Testis (tissue), 3 donors: ENCODE measurements around the gene USP50. TPM values are rescaled to one million over a fixed set of nuclear protein-coding genes. Genes with fewer than 3 reads are reported as not detected.

ENCODE experiments used
- DNase-seq: peaks from one replicate; pipeline ENCODE4 v3.0.0-alpha.2; 2019
- H3K27ac ChIP-seq, 2 donors: fragments of 200-600 bp; sonication (generic); one replicate each; pipeline ENCODE4 v1.5.1; 2019
- H3K27me3 ChIP-seq: fragments of 200-600 bp; sonication (generic); one replicate; pipeline ENCODE4 v1.5.1; 2019
- H3K36me3 ChIP-seq: fragments of 200-600 bp; sonication (generic); one replicate; pipeline ENCODE4 v1.5.1; 2017; ENCODE audit warnings: low read depth; ENCODE audit errors: missing control alignments
- H3K4me1 ChIP-seq: fragments of 200-600 bp; sonication (generic); one replicate; pipeline ENCODE4 v1.5.1; 2019
- H3K4me3 ChIP-seq, 2 donors: fragments of 200-600 bp; sonication (generic); one replicate each; pipeline ENCODE4 v1.5.1; 2017 to 2019
- H3K9me3 ChIP-seq: fragments of 200-600 bp; sonication (generic); one replicate; pipeline ENCODE4 v1.5.1; 2017
- POLR2A ChIP-seq: fragments of 450-650 bp; IDR thresholded peaks from one replicate; pipeline ENCODE4 v1.6.1; 2017; ENCODE audit warnings: antibody characterized with exemption, mild to moderate bottlenecking, moderate library complexity
- WGBS, 2 donors: methylation state at CpG; one replicate each; pipeline ENCODE4 v1.1.5; 2018; 5-methylcytosine and 5-hydroxymethylcytosine counted together
- intact Hi-C: fragments of 100-400 bp; cut with DNase I; formaldehyde crosslinking; loops from one replicate; pipeline ENCODE4 v1.15.1; 2023; ENCODE audit warnings: low total_unique reads
- polyA plus RNA-seq: library from polyadenylated mRNA; stranded (reverse); fragments of 350-450 nt; fragmentation: Illumina TruSeq; extraction: RNeasy Lipid Tissue Mini Kit (QIAGEN cat#74804); gene quantifications from one replicate; pipeline ENCODE4 v1.2.3, GENCODE V29; 2014; ENCODE audit warnings: low read depth, low replicate concordance; ENCODE audit not compliant: insufficient read depth
- small RNA-seq, 2 donors: library from RNA; depleted of rRNA; stranded (forward); fragments of <200 nt; gene quantifications; one replicate each; pipeline ENCODE3, GENCODE V24; 2016
- total RNA-seq, 2 donors: library from RNA; depleted of rRNA; stranded (reverse); fragments of >200 nt; gene quantifications; one replicate each; pipeline ENCODE4 v1.2.3, GENCODE V29; 2016
- TF ChIP-seq, protein P1 (sequence below), 3 experiments: fragments of 450-650 bp in 2 of 3; fragments of 200-600 bp in 1 of 3; sonication (generic) in 1 of 3; IDR thresholded peaks; one replicate each; pipeline ENCODE4 v1.5.1; 2016 to 2019; ENCODE audit warnings: antibody characterized with exemption in 3 of 3, mild to moderate bottlenecking in 2 of 3, moderate library complexity in 1 of 3

USP50 gene
- total and polyA plus RNA-seq, 3 donors from 2014 or later = 8.7 to 30.4 (median 18.8) TPM

- Histone ChIP-seq H3K4me3 (no peak overlapping the region), H3K4me1 (peaks cover 2% of the 10 kb centered on the region), H3K9me3 (no peaks in the 10 kb centered on the region), H3K27ac (no peak overlapping the region), H3K36me3 (no peaks in the 10 kb centered on the region), H3K27me3 (no peaks in the 10 kb centered on the region)
- TF ChIP-seq POLR2A = no peak
- 84 to 86% methylated on average over 7 of the region's 7 CpGs for WGBS, 2 donors
- no peak for DNase-seq
- intact Hi-C loops = no loop called here
Measured at GRCh38 chr15:50458348-50459112, 87.9 kb downstream of the USP50 start.

DNA sequence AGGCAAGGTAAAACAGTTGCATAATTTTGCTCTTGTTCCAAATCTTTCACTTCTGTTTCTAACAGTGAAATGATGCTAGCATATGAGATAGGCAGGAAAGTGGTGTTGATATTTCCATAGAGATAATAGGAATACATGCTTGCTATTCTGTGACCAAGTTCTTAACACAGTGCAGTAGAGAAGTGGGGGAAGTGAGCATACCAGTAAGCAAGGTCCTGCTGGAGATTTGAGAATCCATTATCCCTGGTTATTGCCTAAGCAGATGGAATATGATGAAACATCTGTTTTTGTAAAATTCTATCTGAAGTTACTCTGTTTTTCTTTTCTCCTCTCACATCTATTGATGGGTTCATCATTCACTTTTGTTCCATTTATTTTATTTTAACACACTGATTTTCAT, 93.5 kb downstream of the USP50 start:
- H3K27me3 ChIP-seq = no peaks in the 10 kb centered on the region
- no peak overlapping the region for H3K27ac ChIP-seq
- no peak overlapping the region for H3K4me3 ChIP-seq
- no peaks in the 10 kb centered on the region for H3K36me3 ChIP-seq
- H3K4me1 ChIP-seq = no peaks in the 10 kb centered on the region
- TF ChIP-seq, protein P1, sequence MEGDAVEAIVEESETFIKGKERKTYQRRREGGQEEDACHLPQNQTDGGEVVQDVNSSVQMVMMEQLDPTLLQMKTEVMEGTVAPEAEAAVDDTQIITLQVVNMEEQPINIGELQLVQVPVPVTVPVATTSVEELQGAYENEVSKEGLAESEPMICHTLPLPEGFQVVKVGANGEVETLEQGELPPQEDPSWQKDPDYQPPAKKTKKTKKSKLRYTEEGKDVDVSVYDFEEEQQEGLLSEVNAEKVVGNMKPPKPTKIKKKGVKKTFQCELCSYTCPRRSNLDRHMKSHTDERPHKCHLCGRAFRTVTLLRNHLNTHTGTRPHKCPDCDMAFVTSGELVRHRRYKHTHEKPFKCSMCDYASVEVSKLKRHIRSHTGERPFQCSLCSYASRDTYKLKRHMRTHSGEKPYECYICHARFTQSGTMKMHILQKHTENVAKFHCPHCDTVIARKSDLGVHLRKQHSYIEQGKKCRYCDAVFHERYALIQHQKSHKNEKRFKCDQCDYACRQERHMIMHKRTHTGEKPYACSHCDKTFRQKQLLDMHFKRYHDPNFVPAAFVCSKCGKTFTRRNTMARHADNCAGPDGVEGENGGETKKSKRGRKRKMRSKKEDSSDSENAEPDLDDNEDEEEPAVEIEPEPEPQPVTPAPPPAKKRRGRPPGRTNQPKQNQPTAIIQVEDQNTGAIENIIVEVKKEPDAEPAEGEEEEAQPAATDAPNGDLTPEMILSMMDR (IDR thresholded peaks at IDR 0.05) = no peak
- TF ChIP-seq POLR2A = no peak
- no peaks in the 10 kb centered on the region for H3K9me3 ChIP-seq
- intact Hi-C loops = no loop called here
- no peak for DNase-seq

Small RNA genes within 50 kb of the gene (small RNA-seq; reads per million reads assigned to genes)
- 0 reads per million in 2 donors for gene RNA5SP395

Other genes starting within 250 kb of the USP50 start
- 10 to 100 TPM; 35.4 to 45.9 TPM for gene GABPB1, start 191.5 kb downstream of the USP50 start, total RNA-seq
- gene GABPB1, start 191.5 kb downstream of the USP50 start, polyA plus RNA-seq = 21.5 TPM
- 10 to 100 TPM; 76.6 to 81.7 TPM for gene USP8, start 122.3 kb downstream of the USP50 start, total RNA-seq
- 25.0 TPM for gene USP8, start 122.3 kb downstream of the USP50 start, polyA plus RNA-seq
- 10 to 100 TPM; 52.2 to 53.1 TPM for gene TRPM7, start 140.1 kb upstream of the USP50 start, total RNA-seq
- 18.1 TPM for gene TRPM7, start 140.1 kb upstream of the USP50 start, polyA plus RNA-seq
- 10 to 100 TPM; 70.9 to 89.3 TPM for gene SPPL2A, start 219.0 kb upstream of the USP50 start, total RNA-seq
- 41.2 TPM for gene SPPL2A, start 219.0 kb upstream of the USP50 start, polyA plus RNA-seq